CD4-positive, alpha-beta T cell treated with Interleukin-2 at 100 ng/mL for 4 hours (primary cell): ENCODE data around the gene UHRF1.
"Not testable (repeated sequence)": the region's sequence is repeated elsewhere in the genome, so short reads cannot be mapped to it uniquely, and the experiment has no call there.

Experiments used
- DNase-seq: peaks from one replicate; pipeline ENCODE4 v3.0.0-alpha.2; 2020; ENCODE audit warnings: low spot score

UHRF1 gene

DNA sequence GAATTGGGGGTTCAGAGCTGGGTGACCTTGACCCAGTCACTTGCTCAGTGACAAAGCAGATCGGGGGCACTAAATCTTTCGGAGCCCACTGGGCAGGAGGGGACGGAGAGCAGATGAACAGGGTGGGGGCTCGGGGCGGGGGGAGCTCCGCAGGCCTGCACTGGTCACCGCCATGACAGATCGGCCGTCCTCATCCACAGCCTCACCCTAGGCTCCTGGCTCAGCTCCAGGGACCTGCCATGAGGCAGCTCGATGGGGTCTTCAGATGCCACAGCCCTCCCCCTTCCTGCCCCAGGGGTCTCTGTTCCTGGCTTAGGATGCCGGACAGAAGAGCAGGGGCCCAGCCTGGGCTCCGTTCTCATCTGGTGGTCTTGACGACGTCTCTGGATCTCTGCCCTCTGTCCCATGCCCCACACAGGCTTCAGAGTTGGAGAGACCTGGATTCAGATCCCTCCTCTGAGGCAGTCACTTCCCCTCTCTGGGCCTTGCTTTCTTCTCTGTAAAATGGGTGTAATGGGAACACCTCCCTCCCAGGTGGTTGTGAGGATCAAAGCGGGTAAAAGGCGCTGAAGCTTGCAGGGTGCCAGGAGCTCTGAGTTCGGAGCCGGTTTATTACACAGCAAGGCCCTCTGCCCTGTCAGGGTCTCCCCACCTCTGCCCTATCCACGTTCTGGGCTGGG, 62.7 kb downstream of the UHRF1 start:
- no peak for DNase-seq

DNA sequence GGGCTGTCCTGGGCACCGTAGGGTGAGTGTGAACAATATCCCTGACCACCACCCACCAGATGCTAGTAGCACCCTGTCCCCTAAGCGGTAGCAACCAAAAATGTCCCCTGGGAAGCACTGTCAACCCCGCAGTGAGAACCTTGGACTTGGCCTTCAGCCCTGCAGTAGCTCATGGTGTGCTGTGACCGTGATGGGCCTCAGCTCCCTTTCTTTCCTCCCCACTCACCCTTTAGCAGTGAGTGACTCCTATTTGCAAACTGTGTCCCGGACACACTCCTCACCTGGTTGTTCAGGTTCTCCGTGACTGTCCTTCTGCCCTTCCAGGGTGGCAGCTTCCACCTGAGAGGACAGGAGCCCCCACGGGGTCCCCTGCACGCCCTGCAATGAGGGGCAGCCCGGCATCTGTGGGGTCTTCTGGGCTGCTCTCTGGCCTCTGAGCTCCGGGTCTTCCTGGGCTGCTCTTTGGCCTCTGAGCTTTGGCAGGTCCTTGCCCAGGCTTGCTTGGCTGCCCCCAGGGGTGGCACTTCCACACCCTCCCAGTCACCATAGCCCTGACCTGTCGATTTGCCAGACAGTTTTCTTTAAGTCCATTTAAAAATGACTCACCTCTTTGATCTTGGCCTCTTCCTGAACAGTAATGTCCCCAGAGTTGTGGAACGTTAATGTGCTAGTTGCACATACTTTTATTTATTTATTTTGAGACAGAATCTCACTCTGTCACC, 63.4 kb downstream of the UHRF1 start:
- DNase-seq = no peak

DNA sequence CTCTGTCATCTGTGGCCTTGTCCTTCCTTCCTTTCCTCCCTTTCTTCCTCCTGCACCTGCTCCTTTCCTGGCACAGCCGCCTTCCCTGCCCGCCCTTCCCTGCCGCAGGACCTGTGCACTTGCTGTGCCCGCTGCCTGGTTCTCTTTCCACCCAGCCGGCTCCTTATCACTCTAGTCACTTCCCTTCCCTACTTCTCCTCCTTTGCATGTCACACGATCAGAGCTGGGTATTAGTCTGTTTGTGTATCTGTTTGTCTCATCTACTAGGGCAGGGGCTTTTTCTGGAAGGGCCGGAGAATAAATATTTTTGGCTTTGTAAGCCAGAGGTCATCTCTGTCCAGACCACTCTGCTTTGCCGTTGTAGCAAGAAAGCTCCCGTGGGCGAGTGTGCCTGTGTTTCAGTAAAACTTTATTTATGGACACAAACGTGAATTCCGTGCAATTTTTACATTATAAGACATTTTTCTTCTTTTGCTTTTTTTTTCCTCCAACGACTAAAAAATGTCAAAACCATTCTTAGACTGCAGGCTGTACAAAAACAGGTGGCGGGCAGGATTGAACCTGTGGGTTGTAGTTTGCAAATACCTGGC, 65.7 kb downstream of the UHRF1 start:
- DNase-seq = no peak

DNA sequence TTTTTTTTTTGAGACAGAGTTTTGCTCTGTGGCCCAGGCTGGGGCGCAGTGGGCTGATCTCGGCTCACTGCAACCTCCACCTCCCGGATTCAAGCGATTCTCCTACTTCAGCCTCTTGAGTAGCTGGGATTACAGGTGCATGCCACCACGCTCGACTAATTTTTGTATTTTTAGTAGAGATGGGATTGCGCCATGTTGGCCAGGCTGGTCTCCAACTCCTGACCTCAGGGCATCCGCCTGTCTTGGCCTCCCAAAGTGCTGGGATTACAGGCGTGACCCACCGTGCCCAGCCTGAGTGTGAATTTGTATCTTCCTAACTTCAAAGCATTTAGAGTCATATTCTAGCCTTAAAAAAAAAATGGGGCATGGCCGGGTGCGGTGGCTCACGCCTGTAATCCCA, 66.3 kb downstream of the UHRF1 start:
- not testable (repeated sequence) for DNase-seq

DNA sequence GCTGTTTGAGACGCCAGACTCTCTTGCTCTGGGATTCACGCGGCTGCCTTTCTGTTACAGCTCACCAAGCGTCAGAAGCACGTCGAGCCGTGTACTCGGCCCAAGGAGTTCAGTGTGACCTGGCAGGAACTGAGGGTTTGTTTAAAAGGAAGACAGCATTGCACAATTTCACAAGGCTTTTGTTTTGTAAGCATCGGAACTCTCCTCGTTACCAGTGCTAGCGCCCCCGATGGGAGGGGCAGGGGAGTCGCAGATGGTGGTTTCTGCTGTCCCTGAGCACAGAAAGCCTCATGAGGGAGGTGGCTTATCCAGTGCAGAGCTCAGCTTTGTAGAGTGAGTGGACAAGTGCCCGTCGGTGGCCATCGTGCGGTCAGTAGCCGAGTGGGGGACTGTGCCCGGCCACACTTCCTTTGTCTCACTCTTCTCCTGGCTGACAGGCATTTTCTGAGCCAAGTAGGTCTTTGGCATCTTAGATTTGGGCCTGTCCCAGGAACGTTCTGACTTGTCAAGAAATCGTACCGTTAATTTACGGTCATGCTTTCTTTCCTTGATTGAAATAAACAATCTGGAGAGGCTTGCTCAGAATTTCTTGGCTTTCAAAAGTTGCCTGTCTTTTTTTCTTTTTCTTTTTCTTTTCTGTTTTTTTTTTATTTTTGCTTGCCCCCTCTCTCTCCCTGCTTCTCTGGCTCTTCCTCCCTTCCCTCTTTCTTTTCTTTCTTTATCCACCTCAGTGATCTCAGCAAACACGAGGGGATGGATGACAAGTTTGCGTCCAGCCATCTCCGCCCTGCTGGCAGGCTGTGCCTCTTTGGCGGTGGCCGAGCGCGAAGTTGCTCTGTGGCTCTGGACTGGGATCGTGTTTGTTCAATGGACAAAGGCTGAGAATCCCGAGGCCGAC, 67.3 kb downstream of the UHRF1 start:
- no peak for DNase-seq

DNA sequence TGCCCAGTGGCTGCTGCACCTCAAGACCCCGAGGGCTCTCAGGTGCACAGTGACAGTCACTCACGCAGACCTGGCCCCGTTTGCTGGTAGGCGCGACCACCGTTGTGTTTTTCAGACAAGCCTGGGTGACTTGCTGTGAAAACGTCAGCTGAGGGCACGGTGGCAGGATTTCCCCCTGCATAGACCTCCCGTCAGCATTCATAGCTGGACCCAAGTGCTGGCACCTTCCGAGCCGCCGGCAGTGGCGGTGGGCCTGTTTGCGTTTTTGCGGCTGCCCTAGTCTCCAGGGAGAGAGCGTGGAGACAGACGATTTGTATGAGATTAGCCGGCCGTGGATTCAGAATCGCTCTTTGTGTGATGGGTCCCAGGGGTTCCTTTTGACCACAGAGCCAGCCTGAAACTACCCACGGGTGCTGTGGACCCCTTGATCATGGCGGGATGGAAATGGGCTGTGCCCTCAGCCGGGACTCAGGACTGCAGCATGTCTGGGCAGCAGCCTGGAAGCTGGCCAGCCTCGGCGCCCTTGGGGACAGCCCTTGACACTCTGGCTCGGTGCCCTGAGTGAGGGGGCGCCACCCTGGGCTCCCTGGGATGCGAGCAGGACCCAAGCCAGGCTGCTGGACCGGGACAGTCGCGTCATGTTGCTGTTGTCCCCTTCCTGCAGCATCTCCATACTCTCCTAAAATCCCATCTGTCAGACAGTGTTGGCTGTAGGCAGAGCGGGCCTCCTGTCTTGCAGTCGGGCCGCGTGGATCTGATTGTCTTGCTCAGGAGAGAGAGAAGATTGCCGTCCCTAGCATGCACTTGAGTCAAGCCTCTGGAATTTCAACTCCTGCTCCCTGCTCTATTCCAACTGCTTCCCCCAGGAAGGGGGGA, 68.2 kb downstream of the UHRF1 start:
- no peak for DNase-seq

DNA sequence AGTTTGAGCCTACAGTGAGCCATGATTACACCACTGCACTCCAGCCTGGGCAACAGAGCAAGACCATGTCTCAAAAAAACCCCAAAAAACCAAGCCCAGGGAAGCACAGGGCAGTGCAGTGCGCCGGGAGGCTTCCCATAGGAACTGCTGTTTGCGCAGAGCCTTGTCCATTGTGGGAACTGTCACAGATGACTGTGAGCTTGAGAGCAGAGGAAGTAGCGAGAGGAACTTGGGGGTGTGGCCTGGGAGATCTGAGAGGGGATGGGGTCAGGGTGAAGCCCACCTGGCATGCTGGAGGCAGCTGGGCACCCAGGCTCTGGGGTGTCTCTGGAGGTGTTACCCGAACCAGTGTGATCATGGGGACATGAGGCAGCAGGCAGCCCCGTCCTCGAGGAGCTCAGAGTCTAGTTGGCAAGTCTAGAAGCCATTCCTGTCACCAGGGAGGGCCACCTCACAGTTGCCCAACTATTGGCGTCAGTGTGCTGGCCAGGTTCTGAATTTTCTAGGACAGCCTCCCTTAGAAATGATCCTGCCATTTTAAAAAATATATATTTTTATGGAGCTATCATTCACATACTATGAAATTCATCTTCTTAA, 70.0 kb downstream of the UHRF1 start:
- no peak for DNase-seq

DNA sequence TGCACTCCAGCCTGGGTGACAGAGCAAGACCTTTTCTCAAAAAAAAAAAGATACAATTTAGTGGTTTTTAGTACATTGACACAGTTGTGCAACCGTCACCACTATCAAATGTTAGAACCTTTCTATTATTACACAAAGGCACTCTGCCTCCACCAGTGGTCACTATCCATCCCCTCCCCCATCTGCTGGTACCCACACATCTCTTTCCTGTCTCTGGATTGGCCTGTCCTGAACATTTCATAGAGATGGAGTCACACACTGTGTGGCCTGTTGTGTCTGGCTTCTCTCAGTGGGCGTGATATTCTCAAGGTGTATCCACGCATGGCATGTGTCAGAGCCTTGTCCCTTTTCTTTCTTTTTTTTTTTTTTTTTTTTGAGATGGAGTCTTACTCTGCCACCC, 70.8 kb downstream of the UHRF1 start:
- DNase-seq = no peak

DNA sequence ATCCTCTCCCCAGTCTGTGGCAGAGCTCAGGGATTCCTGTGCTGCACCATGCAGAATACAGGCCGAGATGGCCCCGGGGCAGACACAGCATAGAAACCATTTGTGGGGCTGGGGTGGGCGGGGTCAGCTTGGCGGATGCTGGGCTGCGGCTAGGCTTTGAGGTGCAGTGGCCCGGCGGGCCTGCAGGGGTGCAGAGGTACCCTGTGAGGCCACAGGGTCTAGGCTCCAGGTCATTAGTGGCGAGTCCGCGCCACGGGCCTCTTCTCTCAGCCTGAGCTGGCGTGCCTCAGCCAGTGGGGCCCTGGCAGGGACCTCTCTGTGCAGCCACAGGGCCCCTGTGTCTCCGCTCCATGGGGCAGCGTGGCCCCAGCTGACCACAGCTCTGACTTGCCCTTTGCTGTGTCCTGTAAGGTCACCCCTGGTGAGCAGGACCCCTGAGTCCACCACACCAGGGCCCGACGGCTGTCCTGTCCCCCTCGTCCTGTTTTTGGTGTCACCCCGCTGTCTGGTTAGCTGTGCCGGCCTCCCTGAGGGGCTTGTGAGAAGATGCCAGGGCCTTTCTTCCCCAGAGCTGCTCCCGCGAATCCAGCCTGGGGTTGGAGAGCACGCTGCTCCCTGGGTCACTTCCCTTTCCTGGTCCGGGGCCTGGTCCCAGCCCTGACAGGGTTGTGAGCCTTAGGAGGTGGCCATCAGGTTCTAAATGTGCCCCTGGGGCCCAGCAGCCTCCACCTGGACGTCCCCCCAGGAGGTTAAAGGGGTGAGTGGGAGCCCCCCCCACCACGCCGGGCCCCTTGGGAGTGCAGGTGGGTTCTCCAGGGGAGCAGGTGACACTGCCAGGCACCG, 71.8 kb downstream of the UHRF1 start:
- DNase-seq = no peak

DNA sequence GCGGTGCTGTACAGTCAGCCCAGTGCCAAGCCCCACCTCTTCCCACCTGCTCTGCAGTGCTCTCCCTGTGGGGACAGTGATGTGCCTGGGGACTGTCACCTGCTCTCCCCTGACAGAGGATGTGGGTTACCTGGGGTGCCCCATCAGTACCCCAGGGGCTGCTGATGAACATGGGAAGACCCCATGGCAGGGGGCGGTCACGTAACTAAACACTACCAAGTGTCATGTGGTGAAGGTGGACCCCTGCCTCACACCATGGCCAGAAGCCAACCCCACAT, 72.3 kb downstream of the UHRF1 start:
- no peak for DNase-seq

DNA sequence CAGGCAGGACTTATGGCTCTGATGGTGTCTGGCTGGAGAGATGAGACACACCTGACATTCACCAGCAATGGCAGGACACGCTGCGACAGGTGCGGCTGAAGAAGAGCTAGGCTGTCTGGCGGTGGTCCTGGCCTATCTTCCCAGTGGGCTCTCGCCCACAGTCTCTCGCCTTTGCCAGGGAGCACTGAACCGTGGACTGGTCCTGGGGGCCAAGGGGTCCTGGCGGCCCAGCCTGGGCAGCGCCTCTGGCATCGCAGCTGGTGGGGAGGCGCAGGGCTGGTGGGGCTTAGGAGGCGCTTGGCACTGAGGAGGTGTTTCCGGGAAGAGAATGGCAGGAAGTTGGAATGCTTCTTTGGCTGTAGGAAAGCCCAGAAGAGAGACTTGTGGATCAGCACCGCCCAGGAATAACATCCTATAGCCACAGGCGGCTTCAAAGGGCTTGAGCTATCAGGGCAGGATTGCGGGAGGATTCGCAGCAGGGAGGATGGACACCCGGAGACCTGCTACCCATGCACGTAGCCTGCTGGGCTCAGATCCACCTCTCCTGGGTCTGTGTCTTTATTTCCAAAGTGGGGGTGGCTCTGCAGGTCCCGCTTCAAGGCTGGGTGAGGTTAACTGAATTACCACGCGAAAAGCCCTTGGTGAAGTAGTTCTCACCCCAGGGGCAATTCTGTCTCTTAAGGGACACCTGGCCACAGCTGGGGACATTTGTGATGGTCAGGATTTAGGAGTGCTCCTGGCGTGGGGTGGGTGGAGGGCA, 74.2 kb downstream of the UHRF1 start:
- no peak for DNase-seq

DNA sequence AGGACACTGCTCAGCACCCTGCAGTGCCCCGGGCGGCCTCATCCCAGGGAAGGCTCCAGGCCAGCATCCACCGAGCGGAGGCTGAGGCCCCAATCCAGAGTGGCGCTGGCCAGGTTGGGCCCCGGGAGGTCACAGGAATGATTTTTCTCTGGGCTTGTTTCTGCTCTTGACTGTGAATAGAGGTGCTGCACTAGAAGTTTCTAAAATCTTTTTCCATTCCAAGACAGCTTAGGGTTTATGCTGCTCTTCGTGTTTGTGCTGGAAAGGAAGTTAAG, 74.7 kb downstream of the UHRF1 start:
- DNase-seq = no peak

DNA sequence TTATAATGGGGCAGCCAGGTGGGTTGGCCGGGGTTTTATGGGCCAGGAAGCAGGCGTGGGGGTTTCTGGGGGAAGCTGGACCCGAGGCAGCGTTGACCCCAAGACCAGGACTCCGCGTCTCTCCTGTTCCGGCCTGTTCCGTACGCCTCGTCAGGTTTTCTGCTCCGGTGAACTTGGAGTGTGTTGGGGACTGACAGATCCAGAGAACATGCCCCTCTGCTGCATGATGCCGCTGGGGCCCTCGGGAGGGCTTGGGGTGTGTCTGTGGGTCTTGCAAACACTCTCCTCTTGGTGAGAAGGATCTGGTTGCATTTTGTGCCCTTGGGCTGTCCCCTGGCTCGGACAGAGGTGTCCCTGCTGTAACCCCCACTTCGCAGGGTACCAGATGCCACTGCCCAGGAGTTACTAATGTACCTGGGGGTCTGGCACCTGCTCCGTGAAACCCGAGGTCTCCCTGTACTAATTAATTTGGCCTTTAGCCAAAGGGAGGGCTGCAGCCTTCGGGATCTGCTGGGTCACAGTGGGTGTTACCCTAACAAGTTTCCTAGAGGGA, 75.2 kb downstream of the UHRF1 start:
- DNase-seq = no peak

DNA sequence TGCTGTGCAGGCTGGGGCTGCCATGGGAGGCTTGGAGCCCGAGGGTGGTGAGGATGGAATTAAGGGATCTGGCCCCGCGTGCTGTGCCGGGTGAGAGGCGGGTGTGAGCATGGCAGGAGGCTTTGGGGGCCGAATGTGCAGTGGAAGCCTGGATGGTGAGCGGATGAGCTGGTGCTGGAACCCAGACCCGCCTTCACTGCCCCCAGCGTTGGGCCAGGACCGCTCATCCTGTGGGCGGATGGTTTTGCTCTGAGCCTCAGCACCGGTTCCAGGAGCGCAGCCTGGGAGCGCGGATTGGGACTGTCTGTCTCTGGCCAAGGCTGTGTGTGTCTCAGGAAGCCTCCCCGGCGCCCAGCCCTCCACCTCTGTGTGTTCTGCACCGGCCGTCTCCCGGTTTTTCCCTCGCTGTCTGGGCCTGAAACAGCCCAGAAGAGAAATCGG, 76.3 kb downstream of the UHRF1 start:
- no peak for DNase-seq

DNA sequence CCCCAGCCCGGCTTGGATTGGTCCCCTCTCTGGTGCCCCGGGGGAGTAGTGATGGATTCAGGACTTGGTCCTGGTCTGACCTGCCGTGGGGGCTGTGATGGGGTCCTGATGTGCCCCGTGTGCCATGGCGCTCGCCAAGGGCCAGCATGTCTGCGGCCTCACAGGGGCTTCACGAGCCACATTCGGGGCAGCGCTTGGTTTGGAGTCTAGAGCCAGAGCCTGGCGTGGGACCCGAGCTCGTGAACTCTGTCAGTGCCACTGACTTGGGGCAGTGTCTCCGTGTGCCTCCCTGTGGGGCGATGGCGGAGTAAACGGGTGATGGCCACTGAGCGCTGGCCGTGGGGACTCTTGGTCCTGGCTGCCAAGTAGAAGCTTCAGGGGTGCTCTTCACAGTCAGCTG, 76.8 kb downstream of the UHRF1 start:
- no peak for DNase-seq

DNA sequence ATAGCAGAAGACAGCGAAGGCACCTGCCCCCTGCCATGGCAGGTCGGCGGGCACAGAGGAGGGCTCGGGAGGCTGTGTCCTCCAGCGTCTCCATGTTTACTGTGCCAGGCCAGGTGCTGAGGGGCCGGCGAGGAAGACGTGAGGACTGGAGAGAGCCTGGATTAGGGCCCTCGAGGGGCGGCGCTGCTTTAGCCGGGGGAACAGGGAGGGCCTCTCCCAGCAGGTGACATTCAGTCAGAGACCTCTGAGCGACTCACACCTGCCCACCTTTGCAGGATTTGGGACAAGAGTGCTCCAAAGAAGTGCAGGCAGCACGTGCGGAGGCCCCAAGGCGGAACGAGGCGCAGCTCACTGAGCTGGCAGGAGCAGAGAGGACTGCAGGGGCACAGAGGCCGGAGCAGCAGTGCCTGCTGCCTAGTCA, 77.2 kb downstream of the UHRF1 start:
- no peak for DNase-seq

DNA sequence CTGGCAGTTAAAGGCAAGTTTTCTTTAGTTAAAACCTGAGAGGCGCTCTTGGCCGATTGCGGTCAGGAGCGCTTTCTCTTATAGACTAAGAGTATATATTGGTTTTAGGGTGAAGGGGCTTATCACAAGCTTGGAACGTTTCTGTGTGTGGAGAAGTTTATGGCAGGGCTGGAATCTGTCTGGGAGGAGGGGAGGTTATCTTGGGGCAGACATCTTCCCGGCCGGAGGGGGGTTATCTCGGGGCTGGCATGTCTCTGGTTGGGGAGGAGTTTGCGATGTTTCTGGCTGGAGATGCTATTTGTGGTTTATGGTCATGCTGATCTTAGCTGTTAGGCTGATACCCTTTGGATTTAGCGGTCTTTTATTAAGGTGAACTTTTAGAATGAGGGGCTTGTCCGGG, 78.0 kb downstream of the UHRF1 start:
- DNase-seq = no peak

DNA sequence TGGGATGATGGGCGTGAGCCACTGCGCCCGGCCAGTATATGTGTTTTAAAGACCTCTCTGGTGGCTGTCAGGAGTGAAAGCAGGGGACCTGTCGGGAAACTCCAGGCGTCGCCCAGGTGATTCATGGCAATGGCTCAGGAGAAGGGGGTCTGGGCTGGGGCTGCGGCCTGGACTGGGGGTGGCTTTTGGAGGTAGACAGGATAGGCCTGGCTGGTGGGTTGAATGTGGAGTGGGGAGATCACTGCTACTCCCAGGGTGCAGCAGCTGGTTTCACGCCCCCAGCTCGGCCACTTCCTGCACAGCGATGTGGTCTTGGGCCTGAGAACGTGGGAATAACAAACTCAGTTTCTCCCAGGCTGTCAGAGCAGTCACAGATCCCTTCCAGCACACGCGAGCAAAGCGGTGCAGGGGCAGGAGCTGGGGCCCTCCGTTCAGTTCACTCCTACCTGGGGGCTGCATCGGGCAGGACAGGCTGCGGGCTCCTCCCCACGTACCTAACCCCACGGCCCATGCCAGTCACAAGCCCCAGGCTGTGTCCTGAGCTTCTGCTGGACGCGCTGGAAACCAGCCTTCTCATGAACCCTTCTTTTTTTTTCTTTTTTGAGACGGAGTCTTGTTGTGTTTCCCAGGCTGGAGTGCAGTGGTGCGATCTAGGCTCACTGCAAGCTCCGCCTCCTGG, 78.5 kb downstream of the UHRF1 start:
- no peak for DNase-seq

DNA sequence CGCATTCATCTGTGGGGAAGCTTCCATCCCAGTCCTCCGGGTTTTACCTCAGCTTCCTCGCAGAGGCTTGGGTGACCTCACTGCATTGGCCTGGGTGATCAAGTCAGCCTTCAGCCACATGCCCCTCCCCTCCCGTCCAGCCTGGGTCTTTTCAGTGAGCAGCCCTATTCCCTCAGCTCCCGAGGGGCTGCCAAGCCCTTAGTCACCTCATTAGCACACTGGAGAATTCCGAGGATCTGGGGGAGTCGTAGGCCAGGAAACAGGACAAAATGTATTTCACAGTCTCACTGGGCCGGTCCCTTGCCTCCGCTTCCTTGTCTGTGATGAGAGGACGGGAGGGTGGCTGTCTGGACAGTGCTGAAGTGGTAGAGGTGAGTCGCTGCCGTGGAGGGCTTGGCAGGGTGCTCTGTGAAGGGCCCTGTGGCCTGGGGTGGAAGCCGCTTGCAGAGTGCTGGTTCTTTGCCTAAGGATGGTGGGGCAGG, 79.5 kb downstream of the UHRF1 start:
- no peak for DNase-seq
